ENCODE measurements around the gene CMPK2. TPM values are rescaled to one million over a fixed set of nuclear protein-coding genes. Genes with fewer than 3 reads are reported as not detected.

The CMPK2 gene
- total RNA-seq, 2 donors from 2014 or later = 2.1 to 3.8 TPM

DNA sequence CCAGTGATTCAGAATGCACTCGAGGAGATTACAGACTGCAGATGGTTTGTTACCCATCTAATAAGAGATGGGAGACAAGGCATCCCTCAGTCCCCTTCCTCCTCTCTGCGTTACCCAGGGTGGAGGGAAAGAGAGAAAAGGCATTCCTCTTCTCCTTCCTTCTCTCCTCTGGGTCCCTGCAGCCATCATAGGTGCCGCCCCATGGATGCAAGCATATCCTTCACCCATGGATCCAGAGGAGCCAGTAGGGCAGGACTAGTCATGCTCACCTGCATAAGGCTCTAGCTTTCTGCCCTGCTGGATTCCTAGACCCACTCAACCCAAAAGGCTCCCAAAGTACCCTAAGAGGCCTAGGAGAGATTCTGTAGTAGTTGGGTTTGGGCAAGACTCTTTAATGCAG, 20.4 kb downstream of the CMPK2 start:
- H3K9ac ChIP-seq (ENCODE audit: extremely low read depth, low read length, poor library complexity, severe bottlenecking) = no peak overlapping the region
- peaks cover 2% of the 10 kb centered on the region for H3K36me3 Mint-ChIP-seq (ENCODE audit: low read depth)
- no peak overlapping the region for H3K27ac Mint-ChIP-seq
- H3K9me3 ChIP-seq (ENCODE audit: control insufficient read depth, low read length) = peaks cover 41% of the 10 kb centered on the region
- no peak overlapping the region for H3K27ac ChIP-seq (ENCODE audit: low read depth, low read length)
- H3K4me3 ChIP-seq (ENCODE audit: low read length) = no peak overlapping the region
- peaks cover 70% of the 10 kb centered on the region for H3K9me3 Mint-ChIP-seq
- H3K4me3 Mint-ChIP-seq = no peak overlapping the region
- H3K27me3 Mint-ChIP-seq (ENCODE audit: insufficient read depth) = no peaks in the 10 kb centered on the region
- TF ChIP-seq, protein P1, sequence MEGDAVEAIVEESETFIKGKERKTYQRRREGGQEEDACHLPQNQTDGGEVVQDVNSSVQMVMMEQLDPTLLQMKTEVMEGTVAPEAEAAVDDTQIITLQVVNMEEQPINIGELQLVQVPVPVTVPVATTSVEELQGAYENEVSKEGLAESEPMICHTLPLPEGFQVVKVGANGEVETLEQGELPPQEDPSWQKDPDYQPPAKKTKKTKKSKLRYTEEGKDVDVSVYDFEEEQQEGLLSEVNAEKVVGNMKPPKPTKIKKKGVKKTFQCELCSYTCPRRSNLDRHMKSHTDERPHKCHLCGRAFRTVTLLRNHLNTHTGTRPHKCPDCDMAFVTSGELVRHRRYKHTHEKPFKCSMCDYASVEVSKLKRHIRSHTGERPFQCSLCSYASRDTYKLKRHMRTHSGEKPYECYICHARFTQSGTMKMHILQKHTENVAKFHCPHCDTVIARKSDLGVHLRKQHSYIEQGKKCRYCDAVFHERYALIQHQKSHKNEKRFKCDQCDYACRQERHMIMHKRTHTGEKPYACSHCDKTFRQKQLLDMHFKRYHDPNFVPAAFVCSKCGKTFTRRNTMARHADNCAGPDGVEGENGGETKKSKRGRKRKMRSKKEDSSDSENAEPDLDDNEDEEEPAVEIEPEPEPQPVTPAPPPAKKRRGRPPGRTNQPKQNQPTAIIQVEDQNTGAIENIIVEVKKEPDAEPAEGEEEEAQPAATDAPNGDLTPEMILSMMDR (conservative IDR thresholded peaks at IDR 0.05) = no peak
- H3K4me1 ChIP-seq (ENCODE audit: control insufficient read depth, insufficient read depth, low read length) = no peaks in the 10 kb centered on the region
- no peaks in the 10 kb centered on the region for H3K36me3 ChIP-seq (ENCODE audit: control insufficient read depth, insufficient read depth, low read length)
- H3K27me3 ChIP-seq (ENCODE audit: control insufficient read depth, insufficient read depth, low read length, poor library complexity, severe bottlenecking) = no peaks in the 10 kb centered on the region
- no peaks in the 10 kb centered on the region for H3K4me1 Mint-ChIP-seq
- 85 to 100% methylated on average over 1 to 3 of the region's 3 CpGs for WGBS, 2 experiments (ENCODE audit: insufficient coverage in 1 of 2, insufficient read length in 1 of 2)
- DNase-seq = no peak

DNA sequence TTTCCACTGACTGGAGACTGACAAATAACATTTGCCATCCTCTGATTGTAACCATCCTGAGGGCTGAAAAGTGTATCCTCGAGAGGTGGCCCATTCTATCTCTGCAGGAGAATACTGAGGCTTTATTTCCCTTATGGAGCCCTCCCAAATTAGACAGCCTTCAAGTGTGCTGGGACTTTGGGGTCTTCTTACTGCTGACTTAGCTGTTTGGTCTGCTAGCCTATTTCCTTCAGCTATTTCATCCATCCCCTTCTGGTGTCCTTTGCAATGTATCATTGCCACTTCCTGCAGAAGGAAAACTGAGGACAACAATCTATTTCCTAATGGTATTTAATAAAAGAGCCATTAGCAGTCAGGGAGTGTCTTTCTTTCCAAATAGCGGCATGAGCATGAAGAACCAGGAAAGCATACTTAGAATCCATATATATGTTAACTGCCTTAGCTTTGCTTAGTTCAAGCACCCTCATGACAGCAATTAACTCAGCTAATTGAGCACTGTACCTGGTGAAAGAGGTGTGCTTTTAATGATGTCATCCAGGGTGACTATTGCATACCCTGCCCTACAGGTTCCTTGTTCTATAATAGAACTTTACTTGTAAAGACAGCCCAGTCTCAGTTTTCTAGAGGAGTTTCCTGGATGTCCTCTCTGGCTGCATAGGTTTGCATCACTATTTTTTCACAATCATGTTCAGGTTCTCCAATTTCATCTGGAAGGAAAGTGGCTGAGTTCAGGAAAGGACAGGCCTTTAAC, 24.0 kb downstream of the CMPK2 start:
- Histone ChIP-seq H3K27me3 (ENCODE audit: control insufficient read depth, insufficient read depth, low read length, poor library complexity, severe bottlenecking) (no peaks in the 10 kb centered on the region), H3K36me3 (ENCODE audit: control insufficient read depth, insufficient read depth, low read length) (no peaks in the 10 kb centered on the region), H3K27ac (ENCODE audit: low read depth, low read length) (no peak overlapping the region), H3K9ac (ENCODE audit: extremely low read depth, low read length, poor library complexity, severe bottlenecking) (no peak overlapping the region), H3K4me3 (ENCODE audit: low read length) (no peak overlapping the region), H3K9me3 (ENCODE audit: control insufficient read depth, low read length) (peaks cover 40% of the 10 kb centered on the region), H3K4me1 (ENCODE audit: control insufficient read depth, insufficient read depth, low read length) (no peaks in the 10 kb centered on the region)
- H3K36me3 Mint-ChIP-seq (ENCODE audit: low read depth) = peaks cover 2% of the 10 kb centered on the region
- no peaks in the 10 kb centered on the region for H3K4me1 Mint-ChIP-seq
- WGBS, 2 experiments (ENCODE audit: insufficient coverage in 1 of 2, insufficient read length in 1 of 2) = 80 to 83% methylated on average over 1 to 2 of the region's 2 CpGs
- no peak overlapping the region for H3K4me3 Mint-ChIP-seq
- TF ChIP-seq, protein P1 (conservative IDR thresholded peaks at IDR 0.05) = no peak
- peaks cover 67% of the 10 kb centered on the region for H3K9me3 Mint-ChIP-seq
- no peaks in the 10 kb centered on the region for H3K27me3 Mint-ChIP-seq (ENCODE audit: insufficient read depth)
- no peak overlapping the region for H3K27ac Mint-ChIP-seq
- no peak for DNase-seq

DNA sequence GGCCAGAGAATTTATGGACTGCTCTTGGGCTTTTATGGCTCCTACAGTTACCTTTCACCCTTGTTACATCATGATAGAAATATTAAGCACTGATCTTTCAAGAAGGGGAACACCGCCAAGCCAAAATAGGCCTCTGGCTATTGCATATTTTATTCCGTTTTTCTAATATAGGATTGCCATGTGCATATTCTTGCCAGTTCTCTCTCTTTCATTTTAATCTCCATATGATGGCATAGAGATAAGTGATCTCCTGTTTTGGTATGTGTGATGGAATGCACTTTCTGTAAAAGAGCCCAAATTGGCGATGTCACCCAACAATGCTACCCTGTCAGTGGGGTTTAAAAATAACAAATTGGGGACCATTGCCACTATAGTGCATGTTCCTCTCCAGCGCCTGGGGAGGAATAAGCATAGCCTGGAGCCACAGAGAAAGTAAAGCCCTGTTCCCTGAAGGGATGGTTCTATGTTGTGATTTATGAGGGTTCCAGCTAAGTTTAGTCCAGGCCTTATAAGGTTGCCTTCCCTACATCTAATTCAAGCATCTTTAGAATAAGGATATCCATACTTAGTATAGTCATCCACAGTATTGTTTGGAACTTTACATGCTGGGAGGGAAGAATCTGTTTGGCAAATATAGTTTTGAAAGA, 26.9 kb downstream of the CMPK2 start:
- no peak overlapping the region for H3K4me3 ChIP-seq (ENCODE audit: low read length)
- no peaks in the 10 kb centered on the region for H3K4me1 ChIP-seq (ENCODE audit: control insufficient read depth, insufficient read depth, low read length)
- H3K9me3 Mint-ChIP-seq = peaks cover 42% of the 10 kb centered on the region
- 92 to 96% methylated on average over 2 to 4 of the region's 4 CpGs for WGBS, 2 experiments (ENCODE audit: insufficient coverage in 1 of 2, insufficient read length in 1 of 2)
- no peaks in the 10 kb centered on the region for H3K27me3 Mint-ChIP-seq (ENCODE audit: insufficient read depth)
- no peak overlapping the region for H3K4me3 Mint-ChIP-seq
- no peaks in the 10 kb centered on the region for H3K36me3 ChIP-seq (ENCODE audit: control insufficient read depth, insufficient read depth, low read length)
- H3K27ac ChIP-seq (ENCODE audit: low read depth, low read length) = no peak overlapping the region
- no peak overlapping the region for H3K27ac Mint-ChIP-seq
- H3K27me3 ChIP-seq (ENCODE audit: control insufficient read depth, insufficient read depth, low read length, poor library complexity, severe bottlenecking) = no peaks in the 10 kb centered on the region
- no peak for DNase-seq
- peaks cover 10% of the 10 kb centered on the region for H3K9me3 ChIP-seq (ENCODE audit: control insufficient read depth, low read length)
- H3K9ac ChIP-seq (ENCODE audit: extremely low read depth, low read length, poor library complexity, severe bottlenecking) = no peak overlapping the region
- TF ChIP-seq, protein P1 (conservative IDR thresholded peaks at IDR 0.05) = no peak
- H3K4me1 Mint-ChIP-seq = no peaks in the 10 kb centered on the region
- H3K36me3 Mint-ChIP-seq (ENCODE audit: low read depth) = no peaks in the 10 kb centered on the region
